IMR-90 (cell line): ENCODE data around the gene CHRM4.

ENCODE experiments used
- BHLHE40 ChIP-seq: fragments of 150-350 bp; IDR thresholded peaks from 2 replicates; pipeline ENCODE4 v1.6.1; 2016; ENCODE audit warnings: mild to moderate bottlenecking, low read depth, low read length
- CHD1 ChIP-seq: IDR thresholded peaks from 2 replicates; pipeline ENCODE4 v1.6.1; 2012; ENCODE audit warnings: low read depth, low read length, improper control_type of control experiment
- CTCF ChIP-seq: conservative IDR thresholded peaks from 2 replicates; pipeline ENCODE4 v1.5.1; 2012; ENCODE audit warnings: mild to moderate bottlenecking, low read depth, low read length, improper control_type of control experiment
- MXI1 ChIP-seq: IDR thresholded peaks from 2 replicates; pipeline ENCODE4 v1.6.1; 2012; ENCODE audit warnings: low read depth, mild to moderate bottlenecking, low read length, moderate library complexity, borderline replicate concordance
- NFE2L2 ChIP-seq: fragments of 150-350 bp; IDR thresholded peaks from 2 replicates; pipeline ENCODE4 v1.6.1; 2016; ENCODE audit warnings: low read depth, mild to moderate bottlenecking, low read length
- POLR2A ChIP-seq: IDR thresholded peaks from 2 replicates; pipeline ENCODE4 v1.6.1; 2012; ENCODE audit warnings: mild to moderate bottlenecking, low read depth, low read length
- RAD21 ChIP-seq: IDR thresholded peaks from 2 replicates; pipeline ENCODE4 v1.6.1; 2012; ENCODE audit warnings: low read length, improper control_type of control experiment
- SMC3 ChIP-seq: fragments of 150-350 bp; IDR thresholded peaks from 2 replicates; pipeline ENCODE4 v1.6.1; 2016; ENCODE audit warnings: low read depth, mild to moderate bottlenecking, antibody characterized with exemption, low read length, moderate library complexity

DNA sequence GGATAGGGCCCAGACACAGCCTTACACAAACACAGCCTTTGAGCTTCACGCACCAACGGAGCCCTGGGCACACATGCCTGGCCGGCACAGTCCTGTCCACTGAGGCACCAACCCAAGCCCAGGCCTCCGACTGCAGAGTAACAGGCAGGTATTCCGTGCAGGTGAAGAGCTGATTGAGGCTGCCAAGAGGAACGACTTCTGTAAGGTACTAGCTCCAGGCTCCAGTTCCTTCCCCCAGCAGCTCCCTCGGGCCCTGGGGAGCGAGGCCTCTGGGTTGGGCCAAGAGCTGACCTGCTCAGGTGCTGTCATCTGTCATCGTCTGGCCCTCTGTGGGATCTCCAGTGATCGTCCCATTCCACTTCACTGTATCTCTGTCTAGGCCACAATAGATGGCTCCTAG, 13.3 kb downstream of the CHRM4 start:
- TF ChIP-seq RAD21 (no peak), POLR2A (no peak), CHD1 (no peak), CTCF (no peak), SMC3 (no peak), NFE2L2 (no peak), MXI1 (no peak), BHLHE40 (no peak)
